GM18517 (cell line): ENCODE data around the gene FAM24B.
"Not testable (repeated sequence)": the region's sequence is repeated elsewhere in the genome, so short reads cannot be mapped to it uniquely, and the experiment has no call there.

Experiments
- ATAC-seq: cut with Tn5 transposase; IDR thresholded peaks from one replicate; pipeline ENCODE4 v1.9.1; 2021; ENCODE audit warnings: mild to moderate bottlenecking, moderate library complexity; ENCODE audit not compliant: unreplicated experiment

FAM24B gene, protein sequence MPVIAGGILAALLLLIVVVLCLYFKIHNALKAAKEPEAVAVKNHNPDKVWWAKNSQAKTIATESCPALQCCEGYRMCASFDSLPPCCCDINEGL

DNA sequence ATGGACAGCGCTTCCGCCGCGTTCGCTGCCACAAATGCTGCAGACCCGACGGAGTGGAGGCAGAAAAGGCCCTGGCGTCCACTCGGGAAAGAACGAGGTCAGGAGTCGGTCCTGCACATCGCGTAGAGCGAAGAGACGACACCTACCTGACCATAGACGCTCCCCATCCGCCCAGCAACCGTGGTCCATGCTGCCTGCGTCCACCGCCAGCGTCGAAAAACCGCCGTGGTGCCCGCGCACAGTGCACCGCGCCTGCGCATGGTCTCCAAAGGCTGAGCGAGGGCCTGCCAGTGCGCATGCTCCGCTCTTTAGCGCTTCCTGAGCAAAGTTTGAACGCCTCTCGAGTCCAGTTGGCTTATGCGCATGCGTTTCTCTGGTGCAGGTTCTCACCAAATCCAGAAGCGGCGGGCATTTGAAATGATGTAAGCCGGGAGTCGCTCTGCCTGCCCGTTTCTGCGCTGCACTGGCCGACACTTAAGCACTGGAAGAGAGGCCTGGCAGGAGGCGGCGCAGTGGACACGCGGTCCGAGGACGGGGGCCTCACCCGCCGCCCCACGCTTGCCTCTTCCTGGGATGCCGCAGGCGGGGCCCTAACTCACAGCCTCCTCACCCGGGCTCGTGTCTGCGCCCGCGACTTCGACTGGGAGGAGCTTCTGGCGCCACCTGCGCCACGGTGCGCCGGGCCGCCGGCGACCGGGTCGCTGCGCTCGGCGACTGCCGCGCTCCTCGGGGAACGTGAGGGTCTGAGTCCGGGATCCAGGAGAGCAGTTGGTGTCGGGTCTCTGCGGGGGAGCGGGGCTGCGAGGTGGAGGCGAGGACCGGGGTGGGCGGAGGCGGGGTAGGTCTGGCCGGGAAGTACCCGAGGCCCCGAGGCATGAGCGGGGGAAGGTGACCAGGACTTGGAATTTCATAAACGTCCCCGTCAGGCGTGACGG lies at the start of gene FAM24B:
Gene FAM24B (minus strand): TSS at position 243 of the 935 bp plus-strand sequence. CDS start 29,066 bp downstream, outside the sequence.
- ATAC-seq: peak; percentile 81

DNA sequence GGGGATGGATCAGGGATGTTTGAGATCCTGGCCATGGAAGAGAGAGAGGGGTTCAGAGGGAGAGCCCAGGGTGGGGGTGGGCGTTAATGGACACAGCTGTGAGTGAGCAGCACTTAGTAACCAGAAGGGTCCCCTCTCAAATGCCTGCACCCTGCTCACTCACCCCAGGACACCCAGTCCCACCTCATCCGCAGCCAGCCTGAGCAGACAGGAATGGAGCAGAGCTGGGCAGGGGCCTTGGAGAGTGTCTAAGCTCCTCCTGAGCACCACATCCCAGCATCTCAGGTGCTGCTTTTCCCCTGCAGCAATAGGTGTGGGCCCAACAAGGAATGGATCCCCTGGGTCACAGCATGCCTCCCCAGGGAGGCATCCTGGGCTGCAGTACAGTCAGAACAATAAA lies 36.3 kb upstream of the FAM24B start:
- no peak for ATAC-seq

DNA sequence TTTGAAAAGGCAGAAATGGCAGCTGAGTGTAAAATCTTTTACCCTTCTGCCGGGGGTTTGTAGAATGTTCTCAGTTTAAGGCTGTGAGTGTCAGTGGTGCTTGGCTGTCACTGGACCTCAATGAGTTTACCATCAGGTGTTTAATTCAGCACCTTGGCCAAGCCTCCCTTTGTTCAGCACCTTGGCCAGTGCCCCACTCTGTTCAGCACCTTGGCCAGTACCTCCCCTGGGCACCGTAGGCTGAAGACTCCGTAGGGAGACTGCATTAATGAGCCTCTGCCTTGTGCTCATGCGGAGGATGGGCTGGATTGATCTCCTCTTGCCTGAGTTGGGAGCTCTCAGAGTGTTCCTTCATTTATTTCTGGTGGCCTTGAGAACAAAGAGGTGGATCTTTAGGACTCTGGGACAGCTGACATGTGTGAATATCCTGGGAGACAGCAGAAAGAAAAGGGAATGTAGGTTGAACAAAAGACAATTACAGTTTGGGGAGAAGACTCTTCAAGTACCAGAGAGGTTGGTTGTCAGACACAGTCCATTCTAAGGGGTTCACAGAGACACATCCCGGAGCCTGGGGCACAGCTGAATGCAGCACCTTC lies 32.6 kb upstream of the FAM24B start:
- no peak for ATAC-seq

DNA sequence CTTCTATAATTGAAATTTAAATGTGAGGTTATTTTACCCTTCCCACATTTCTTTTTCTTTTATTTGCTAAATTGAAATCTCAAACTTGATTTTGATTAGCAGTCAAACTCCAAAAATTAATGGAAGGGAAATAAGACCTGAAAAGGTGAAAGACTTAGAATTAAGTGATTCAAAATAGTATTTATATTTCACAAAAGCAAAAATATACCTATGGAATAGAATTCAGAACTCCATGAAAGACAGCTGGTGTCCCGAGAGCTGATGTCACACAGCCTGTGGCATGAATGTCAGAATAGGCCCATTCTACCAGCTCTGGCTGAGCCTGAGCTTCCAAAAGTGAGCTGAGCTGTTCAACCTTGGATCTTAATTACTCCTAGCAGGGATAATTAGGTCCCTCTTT lies 30.9 kb upstream of the FAM24B start, which contains the start of gene FAM24A:
Gene FAM24A (plus strand): TSS at position 301 of the 400 bp plus-strand sequence. CDS start 1,025 bp downstream, outside the sequence.
- ATAC-seq: no peak

DNA sequence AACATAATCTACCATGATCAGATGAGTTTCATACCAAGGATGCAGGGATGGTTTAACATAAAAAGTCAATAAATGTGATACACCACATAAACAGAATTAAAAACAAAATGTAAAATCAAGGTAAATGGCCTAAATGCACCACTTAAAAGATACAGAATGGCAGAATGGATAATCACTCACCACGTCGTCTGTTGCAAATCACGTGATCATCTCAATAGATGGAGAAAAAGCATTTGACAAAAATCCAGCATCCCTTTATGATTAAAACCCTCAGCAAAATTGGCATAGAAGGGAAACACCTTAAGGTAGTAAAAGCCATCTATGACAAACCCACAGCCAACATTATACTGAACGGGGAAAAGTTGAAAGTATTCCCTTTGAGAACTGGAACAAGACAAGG lies 24.5 kb upstream of the FAM24B start:
- not testable (repeated sequence) for ATAC-seq

DNA sequence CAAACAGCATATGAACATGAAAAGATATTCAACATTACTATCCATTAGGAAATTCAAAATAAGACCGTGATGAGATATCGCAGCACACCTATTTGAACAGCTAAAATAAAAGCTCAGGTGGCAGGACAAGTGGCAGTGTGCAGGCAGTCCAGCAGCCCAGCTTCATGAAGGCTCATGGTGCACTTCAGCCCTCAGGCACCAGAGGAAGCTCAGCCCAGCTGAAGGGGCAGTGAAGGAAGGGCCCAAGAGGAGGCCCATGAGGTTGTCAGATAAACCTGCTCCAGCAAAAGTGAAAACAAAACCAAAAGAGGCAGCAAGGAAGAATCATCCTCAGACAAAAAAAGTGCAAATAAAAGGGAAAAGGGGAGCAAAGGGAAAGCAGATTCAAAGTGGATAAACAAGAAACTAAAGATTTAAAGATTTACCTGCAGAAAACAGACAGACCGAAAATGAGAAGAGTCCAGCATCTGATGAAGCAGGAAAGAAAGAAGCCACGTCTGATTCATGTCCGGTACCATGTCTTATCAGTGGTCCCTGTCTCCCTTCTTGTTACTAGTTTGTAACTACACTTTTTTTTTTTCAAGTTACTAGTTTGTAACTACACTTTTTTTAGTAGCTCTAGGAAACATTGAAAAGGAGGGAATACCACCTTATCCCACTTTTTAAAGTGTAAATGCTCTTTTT lies 15.0 kb upstream of the FAM24B start:
- ATAC-seq: no peak

DNA sequence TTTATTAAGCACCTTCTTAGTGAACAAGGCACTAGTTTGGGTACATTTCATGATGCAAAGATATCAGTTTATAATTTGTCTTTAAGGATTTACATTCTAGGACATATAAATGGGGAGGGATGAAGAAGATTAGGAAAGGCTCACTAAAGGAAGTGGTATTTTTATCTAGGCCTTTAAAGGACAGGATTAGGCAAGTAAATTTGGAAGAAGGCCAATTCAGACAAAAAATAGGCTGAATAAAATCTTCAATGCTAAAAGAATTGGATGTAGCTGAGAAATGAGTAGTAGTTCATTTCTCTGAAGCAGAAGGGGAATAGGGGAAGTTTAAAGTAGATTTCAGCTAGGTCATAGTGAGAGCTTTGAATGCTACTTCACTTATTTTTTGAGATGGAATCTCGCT lies 4.8 kb upstream of the FAM24B start:
- ATAC-seq: no peak

DNA sequence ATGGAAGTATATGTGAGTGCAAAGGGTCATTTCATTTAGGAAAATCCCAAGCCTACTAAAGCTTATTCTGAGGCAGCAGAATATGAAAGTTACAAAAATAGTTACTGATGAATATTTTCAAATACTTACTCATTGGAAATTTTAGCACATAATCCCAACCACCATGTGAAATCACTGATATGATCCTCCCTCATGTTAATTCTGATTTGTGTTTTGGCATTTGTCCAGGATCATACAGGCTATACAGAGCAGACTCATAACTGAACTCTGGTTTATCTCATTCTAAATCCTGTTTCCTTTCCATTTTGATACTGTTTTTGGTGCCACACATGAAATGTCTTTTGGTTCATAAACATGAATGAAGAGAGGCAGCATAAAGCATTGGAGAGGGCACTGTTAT lies 3.4 kb upstream of the FAM24B start:
- ATAC-seq: no peak

DNA sequence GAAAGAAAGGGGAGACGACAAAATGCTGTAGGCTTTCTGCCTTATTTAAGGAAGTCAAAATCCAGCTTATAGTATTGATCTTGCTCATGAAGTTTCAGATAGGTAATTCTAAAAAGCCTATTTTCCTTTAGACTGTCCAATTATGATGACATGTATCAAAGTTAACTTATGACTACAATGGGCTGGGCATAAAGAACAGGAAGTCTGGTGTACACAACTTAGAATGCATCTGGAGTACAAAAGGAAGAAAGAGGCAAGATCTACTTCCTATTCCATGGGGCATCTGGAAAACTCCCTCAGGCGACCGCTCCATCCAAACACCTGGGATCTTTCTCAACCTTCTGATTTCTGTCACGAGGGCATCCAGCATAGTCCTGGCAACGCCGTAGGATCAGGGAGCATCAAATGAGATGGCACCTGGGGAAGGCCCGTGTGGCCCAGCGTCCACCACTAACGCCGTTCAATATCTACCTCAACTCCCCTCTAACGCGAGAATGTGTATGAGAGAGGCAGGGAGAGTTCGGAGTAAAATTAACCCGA lies 512 bp downstream of the FAM24B start:
- peak; percentile 2 for ATAC-seq

DNA sequence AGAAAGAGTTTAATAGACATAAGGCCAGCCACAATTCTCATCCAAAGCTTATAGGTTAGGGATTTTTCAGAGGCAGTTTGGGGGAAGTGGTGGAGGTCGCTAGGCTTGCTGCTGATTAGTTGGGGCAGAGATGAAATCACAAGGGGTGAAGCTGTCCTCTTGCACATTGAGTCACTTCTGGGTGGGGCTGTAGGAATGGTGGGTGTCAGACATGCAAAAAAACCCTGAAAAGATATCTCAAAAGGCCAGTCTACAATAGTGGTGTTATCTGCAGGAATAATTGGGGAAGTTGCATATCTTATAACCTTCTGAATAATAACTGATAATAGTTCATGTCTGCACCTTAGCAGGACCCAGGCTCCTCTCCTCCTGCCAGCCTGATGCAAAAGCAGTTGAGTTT lies 2.1 kb downstream of the FAM24B start:
- ATAC-seq: no peak

DNA sequence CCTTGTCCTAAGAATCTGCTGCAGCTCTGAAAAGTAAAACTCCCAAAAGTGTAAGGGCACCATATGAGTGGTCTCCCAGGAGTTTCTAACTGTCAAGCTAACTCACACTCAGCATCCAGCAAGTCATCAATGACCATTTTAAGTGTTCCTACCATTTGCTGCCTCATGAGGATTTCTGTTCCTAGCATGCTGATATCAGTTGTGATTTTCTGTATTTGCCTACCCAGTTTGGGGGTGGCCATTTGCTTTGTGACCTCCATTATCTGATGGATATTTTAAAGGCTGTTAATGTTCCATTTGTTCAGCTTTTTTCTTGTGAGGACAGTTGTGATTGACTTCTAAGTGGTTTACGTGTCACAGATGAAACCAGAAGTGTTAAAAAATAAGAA lies 2.9 kb downstream of the FAM24B start:
- ATAC-seq: no peak

DNA sequence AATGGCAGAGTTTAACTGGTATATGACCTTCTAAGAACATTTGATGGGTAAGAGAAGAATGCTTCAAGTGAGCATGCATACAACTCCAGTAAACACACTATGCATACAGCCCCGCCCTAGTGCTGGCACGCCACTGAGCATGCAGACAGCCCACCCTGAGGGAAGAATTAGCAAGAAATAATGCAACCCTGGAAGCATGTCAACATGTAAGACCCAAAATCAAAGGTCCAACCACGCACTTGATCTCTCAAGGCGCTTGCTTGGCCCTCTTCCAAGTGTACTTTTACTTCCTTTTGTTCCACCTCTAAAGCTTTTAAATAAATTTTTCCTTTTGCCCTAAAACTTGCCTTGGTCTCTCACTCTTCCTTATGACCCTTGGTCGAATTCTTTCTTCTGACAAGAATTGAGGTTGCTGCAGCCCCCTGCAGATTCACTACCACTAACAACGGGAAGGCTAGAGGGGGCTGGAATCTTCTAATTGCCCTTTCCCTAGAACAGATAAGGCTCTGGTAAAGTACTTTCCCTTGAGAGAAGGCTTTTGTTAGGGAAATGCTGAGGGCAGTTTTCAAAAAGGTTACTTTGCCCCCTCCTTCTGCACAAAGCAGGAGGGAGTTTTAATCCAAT lies 3.4 kb downstream of the FAM24B start:
- no peak for ATAC-seq

DNA sequence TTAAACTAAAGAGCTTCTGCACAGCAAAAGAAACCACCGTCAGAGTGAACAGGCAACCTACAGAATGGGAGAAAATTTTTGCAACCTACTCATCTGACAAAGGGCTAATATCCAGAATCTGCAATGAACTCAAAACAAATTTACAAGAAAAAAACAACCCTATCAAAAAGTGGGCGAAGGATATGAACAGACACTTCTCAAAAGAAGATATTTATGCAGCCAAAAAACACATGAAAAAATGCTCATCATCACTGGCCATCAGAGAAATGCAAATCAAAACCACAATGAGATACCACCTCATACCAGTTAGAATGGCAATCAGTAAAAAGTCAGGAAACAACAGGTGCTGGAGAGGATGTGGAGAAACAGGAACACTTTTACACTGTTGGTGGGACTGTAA lies 7.4 kb downstream of the FAM24B start:
- not testable (repeated sequence) for ATAC-seq

DNA sequence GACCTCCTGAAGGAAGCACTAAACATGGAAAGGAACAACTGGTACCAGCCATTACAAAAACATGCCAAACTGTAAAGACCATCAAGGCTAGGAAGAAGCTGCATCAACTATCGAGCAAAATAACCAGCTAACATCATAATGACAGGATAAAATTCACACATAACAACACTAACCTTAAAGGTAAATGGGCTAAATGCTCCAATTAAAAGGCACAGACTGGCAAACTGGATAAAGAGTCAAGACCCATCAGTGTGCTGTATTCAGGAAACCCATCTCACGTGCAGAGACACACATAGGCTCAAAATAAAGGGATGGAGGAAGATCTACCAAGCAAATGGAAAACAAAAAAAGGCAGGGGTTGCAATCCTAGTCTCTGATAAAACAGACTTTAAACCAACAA lies 10.6 kb downstream of the FAM24B start:
- ATAC-seq: not testable (repeated sequence)

DNA sequence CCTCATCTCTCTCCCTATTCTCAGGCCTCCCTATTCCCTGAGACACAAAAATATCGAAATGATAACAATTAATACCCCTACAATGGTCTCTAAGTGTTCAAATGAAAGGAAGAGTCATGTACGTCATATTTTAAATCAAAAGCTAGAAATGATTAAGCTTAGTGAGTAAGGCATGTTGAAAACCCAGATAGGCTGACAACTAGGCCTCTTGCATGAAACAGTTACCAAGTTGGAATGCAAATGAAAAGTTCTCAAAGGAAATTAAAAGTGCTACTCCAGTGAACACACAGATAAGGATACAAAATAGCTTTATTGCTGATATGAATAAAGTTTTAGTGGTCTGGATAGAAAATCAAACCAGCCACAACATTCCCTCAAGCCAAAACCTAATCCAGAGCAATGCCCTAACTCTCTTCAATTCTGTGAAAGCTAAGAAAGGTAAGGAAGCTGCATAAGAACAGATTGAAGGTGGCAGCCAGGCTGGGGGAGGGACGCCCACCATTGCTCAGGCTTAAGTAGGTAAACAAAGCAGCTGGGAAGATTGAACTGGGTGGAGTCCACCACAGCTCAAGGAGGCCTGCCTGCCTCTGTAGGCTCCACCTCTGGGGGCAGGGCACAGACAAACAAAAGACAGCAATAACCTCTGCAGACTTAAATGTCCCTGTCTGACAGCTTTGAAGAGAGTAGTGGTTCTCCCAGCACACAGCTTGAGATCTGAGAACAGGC lies 12.5 kb downstream of the FAM24B start:
- ATAC-seq: not testable (repeated sequence)

DNA sequence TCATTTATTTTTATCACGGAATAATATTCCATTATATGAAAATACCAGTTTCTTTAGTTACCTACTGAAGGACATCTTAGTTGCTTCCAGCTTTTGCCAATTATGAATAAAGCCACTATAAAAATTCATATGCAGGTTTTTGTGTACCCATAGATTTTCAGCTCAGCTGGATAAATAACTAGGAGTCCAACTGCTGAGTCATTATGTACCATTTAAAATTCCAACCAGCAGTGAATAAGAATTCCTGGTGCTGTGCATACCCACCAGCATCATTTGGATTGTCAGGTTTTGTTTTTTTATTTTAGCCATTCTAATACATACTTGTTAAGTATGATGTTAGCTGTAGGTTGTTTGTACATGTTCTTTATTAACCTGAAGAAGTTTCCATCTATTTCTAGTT lies 14.5 kb downstream of the FAM24B start:
- ATAC-seq: no peak

DNA sequence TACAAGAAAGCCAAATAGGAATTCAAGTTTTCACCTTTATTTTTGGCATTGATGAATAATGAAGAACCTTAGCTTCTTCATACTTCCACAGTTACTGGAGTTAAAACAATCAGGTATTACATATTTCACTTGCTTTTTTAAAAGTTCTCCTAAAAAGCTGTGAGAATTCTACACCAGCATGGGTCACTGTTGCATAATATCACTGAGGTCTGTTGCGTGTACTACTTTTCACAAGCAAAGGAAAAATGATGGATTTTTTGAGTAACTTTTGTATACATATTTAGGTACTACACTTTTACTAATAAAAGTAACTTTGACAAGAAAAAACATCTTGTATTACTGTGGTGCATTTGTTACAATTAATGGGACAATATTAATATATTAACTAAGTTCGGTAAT lies 15.2 kb downstream of the FAM24B start:
- no peak for ATAC-seq

DNA sequence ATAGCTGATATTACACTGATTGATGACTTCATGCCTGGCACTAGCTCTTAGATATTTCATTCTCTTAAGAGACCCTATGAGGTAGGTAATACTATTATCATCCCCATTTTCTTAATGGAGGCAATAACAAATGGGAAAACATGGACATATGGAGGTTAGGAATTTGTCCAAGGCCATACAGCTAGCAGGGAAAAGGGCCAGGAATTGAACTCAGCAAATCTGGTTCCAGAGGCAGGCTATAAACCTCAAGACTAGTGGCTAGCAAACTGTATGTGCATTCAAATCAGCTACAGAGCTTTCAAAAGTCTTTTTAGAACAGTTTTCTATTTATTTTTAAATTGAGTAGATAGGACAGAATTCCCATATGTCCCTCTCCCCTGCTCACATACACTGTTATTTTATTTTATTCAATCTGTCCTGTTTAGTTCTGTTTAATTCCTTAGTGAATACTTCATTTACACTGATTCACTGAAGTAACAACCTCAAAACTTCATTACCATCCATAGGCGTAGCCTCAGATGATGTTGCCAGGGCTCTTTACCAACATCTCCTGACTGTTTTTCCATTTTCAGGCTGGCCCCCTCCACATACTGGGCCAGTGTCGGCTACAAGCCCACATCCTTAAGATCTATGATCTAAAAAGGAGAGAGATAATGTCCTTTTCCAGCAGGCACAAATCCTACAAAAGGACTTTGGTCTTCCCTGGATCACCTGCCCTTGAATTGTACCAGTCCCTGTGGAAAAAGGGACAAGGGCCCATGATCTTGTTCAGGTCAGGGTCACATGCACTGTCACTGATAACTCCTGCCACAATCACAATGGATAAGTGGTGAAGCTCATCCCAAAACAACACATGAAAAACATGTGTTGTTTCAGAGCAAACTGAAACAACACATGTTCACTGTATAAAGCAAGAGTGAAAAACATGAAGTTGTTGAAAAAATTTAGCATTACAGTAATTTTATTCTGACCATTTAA lies 15.9 kb downstream of the FAM24B start:
- no peak for ATAC-seq

DNA sequence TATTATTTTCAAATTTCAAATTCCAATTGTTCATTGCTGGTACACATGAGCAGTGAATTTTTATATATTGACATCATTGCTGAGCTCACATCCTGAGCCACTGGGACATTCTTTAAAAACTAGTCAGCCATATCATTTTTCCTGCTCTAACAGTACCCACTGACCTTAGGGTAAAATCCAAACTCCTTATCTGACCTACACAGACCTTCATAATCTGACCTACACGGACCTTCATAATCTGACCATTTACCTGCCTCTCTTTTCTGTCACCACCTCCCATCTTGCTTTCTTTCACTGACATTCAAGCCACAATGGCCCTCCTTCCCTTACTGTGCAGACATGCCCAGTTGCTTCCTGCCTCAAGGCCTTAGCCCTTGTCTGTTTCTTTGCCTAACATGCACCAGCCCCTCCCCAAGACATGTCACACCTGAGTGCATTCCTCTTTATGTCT lies 17.6 kb downstream of the FAM24B start:
- ATAC-seq: no peak
